ENCODE data around the gene CCDC15.

CCDC15 gene

DNA sequence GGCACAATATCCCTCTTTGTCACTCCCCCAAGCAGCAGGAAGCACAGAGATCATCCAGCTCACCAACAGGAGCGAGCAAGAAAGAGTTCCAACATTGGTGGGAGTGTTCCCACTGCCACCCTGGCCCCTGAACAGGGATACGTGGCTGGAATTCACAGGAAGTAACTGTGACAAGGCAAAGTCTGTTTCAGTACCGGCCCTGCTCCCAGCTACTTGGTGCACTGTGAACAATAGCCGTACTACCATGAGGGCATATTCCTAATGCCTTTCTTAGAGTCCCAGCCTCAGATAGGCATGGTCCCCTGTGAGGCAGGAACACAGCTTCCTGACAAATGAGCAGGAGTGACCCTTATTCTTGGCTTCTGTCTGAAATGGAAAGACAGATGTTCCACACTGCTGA lies 107.3 kb downstream of the CCDC15 start:
- no peak for DNase-seq (ENCODE audit: low read depth, low spot score)
- no peak overlapping the region for H3K27ac ChIP-seq

GRCh38 chr11:125062218-125062930 lies 108.4 kb downstream of the CCDC15 start:
- H3K27ac ChIP-seq, result peak overlapping the region; percentile 65
- DNase-seq (ENCODE audit: low read depth, low spot score), result no peak

GRCh38 chr11:125062931-125063428 lies 109.0 kb downstream of the CCDC15 start, which contains the start of gene SLC37A2:
TSS of gene SLC37A2 (plus strand) at chr11:125063305. CDS start at chr11:125063368, 63 bp downstream.
- peak within 1 kb of the TSS; percentile 65 for H3K27ac ChIP-seq
- no peak for DNase-seq (ENCODE audit: low read depth, low spot score)

DNA sequence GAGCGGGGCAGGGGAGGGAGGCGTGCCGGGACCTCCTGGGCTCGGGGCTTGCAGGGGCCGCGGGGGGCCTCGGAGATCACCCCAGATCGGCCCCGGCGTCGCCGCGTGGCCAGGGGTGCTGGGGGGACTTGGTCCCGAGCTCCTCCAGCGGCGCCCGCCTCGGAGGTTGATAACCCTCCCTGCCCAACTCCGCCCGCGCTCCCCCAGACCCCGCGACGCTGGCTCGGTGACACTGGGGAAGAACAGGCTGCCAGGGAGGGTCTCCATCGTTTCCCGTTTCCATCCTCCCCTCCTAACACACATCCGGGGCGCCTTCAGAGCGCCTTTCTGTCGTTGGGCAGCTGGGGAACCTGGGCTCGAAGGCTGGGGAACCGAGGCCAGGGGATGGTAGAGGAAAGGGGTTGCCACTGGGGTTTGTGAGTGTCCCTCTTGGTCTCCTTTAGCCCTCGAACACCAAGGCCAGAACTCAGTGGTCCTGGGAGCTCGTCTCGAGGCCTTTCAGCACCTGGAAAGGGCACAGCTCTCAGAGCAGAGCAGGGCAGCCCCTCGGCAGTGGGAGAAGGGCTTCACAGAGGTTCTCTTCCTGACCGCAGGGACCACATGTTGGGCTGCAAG lies 109.5 kb downstream of the CCDC15 start:
- no peak for DNase-seq (ENCODE audit: low read depth, low spot score)
- peak overlapping the region; percentile 65 for H3K27ac ChIP-seq

DNA sequence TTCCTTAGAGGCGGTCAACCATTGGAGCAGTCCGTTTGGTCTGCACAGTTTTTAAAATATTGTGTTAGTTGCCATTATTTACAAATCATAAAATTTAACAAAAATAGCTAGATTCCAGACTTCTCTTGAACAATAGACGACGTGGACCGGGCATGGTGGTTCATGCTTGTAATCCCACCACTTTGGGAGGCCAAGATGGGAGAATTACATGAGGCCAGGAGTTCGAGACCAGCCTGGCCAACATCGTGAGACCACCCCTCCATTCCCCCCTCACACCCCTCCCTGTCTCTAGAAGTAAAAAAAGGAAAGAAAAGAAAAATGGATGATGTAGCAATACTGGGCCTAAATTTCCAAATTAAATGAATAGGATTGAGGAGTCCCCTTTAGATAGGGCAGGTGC lies 110.1 kb downstream of the CCDC15 start:
- H3K27ac ChIP-seq, result no peak overlapping the region
- DNase-seq (ENCODE audit: low read depth, low spot score), result no peak

DNA sequence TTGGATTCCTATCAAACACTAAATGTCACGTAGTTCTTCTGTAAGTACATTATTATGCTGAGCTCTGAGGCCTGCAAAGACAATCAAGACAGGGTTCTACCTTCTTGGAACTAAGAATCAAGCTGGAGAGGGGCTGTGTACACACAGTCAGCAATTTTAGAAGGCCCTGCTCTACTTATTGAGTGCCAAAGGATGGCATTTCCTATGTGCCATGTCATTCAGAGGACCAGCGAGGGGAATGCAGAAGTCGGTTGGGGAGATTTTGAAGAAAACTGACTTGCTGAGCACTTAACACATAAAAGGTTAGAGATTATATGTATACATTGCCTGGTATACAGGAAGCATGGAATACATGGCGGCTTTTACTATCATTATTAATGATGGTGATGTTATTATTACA lies 114.4 kb downstream of the CCDC15 start:
- no peak overlapping the region for H3K27ac ChIP-seq
- DNase-seq (ENCODE audit: low read depth, low spot score), result no peak

DNA sequence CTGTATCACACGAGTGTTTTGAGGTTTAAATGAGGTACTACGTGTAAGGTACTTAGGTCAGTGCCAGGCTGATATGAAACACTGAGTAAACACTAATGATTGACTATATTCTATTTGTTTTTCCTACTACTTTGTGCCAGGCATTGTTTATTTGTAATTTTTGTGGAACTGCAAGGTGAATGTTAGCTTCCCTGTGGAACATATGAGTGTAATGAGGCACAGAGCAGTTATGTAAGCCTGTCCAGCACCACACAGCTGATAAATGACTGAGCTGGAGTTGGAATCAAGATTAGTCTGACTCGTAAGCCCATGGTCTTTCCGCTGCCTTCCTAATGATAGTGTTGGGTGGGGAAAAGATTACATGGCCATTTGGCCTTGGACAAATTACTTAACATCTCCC lies 115.0 kb downstream of the CCDC15 start:
- peak overlapping the region; percentile 78 for H3K27ac ChIP-seq
- DNase-seq (ENCODE audit: low read depth, low spot score), result no peak

DNA sequence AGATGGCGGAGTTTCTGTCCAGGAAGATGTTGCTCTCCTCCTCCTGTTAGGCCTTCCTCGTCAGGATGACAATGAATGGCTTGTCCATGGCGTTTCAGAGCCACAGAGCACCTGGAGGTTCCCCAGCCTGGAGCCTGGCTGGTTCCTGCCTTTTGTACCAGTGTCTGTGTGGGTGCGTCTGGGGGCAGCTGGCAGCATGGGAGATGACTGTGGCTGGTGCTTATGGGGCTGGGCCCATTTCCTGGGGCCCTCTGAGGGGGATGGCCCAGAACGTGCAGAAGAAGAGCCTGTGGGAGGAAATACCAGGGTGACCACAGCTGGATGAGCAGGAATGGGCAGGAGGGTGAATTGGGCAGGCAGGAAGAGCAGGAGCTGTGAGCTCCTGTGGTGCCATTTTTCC lies 115.8 kb downstream of the CCDC15 start:
- H3K27ac ChIP-seq, result peak overlapping the region; percentile 78
- DNase-seq (ENCODE audit: low read depth, low spot score), result no peak

DNA sequence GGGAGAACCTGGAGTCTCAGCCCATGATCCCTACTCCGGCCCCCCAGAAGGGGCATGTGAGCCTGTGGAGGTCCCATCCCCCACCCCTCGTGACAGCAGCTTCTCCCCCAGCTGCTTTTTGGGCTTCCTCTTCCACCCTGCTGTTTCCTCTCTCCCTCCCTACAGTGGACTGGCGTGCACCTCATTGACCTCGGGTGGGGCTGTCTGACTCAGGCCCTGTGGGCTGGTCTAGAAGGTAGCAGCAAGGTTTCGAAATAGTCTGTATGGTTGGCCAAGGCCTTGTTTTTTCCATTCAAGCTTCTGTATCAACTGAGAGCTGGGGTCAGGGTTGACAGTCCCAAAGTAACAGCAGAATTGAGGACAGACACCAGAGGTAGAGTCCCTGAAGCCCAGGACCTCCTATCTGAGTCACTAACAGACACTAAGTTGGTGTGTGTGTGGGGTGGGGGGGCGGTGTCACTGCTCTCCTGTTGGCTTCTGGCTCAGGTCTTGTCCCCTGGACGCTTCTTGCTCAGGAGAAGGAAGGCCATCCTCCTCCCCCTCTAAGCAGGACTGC lies 116.8 kb downstream of the CCDC15 start:
- H3K27ac ChIP-seq, result peak overlapping the region; percentile 78
- DNase-seq (ENCODE audit: low read depth, low spot score), result peak; percentile 34

- no peak for DNase-seq (ENCODE audit: low read depth, low spot score)
- peak overlapping the region; percentile 78 for H3K27ac ChIP-seq
These were observed 117.4 kb downstream of the CCDC15 start for GRCh38 chr11:125071435-125071834.

DNA sequence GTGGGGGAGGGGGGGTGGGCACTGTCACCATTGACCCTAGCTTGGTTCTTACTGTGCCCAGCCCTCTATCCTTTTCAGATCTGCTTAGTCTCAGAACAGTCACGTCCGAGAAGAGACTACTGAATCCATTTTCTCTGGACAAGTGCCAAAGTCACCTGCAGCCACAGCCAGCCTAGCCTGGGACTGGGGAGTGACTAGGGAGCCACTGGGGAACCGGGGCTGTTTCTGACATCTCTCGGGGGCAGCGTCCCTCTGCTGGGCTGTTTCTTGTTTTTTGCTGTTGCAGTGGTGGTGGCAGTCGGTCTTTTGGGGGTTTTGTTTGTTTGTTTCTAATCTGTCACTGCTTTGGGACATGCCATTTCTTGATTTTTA lies 117.8 kb downstream of the CCDC15 start:
- DNase-seq (ENCODE audit: low read depth, low spot score), result no peak
- no peak overlapping the region for H3K27ac ChIP-seq

DNA sequence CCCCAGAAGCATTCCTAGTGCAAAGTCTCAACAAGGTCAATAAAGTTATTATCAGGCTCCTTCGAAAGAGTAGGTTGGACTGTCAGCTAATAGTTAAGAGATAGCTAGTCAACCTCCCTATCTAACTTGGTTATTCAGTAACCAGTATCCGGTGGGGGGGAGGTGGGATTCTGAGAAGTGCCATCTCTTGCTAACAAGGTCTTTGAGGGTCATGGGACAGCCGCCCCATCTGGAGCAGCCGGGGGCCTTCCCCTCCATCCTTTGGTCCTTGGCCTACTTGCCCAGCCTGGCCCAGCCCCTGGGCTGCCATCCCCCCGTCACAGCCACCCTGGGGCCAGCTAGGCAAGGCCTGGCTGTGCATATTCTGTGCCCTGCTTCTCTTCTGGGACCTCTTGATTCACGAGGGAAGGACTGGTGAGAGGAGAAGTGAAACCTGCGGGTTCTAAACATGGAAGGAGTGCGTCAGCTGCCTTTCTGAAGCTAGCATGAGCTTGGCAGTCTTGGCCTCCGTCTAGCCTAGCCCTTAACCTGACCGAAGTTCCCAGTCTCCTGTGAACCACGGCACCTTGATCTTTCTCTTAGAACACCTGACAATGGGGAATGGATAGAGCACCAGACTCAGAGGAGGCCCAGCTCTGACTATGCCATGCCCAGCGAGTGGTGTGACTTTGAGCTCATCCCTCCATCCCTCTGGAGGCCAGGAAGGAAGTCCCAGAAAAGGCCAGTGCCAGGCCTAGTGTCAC lies 118.4 kb downstream of the CCDC15 start:
- no peak overlapping the region for H3K27ac ChIP-seq
- no peak for DNase-seq (ENCODE audit: low read depth, low spot score)

GRCh38 chr11:125072961-125073590 lies 119.1 kb downstream of the CCDC15 start:
- no peak for DNase-seq (ENCODE audit: low read depth, low spot score)
- no peak overlapping the region for H3K27ac ChIP-seq

DNA sequence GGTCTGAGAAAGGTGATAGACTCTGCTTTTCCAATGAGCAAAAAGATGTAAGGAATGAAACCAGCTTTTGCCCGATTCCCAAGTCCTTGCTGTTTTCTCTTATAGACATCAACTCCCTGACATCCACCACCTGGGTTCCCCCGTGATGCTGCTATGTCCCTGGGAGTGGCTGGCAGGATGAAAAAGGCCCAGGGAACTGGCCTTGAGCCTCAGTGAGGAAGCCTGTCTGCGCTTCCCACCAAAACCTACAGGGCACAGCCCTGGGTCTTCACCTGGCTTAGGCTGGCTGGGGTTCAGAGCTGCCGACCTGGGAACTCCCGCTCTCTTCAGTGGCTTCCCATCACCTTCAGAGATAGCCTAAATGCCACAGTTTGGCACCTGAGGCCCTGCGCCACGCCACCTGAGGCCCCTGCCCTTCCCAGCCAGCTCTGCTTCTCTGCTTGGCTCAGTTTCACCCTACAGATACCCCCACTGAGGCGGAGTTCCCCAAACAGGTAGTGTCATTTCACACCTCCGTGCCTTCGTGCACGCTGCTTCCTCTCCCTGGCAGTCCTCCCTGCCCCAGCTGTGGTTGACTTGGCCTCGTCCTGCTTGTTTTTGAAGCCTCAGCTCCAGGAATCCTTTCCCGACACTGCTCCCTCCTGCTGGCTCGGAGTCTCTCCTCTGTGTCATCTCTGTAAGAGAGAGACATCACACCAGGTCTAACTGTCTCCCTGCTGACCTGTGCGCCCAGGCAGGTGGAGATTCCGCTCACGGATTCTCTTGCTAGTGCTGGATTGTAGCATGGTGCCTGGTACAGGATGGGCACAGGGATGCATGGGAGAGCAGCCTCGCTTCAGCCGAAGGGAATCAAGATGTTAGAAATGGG lies 119.8 kb downstream of the CCDC15 start:
- DNase-seq (ENCODE audit: low read depth, low spot score), result no peak
- no peak overlapping the region for H3K27ac ChIP-seq

- no peak overlapping the region for H3K27ac ChIP-seq
- no peak for DNase-seq (ENCODE audit: low read depth, low spot score)
These were observed 120.7 kb downstream of the CCDC15 start for GRCh38 chr11:125074511-125075241.

DNA sequence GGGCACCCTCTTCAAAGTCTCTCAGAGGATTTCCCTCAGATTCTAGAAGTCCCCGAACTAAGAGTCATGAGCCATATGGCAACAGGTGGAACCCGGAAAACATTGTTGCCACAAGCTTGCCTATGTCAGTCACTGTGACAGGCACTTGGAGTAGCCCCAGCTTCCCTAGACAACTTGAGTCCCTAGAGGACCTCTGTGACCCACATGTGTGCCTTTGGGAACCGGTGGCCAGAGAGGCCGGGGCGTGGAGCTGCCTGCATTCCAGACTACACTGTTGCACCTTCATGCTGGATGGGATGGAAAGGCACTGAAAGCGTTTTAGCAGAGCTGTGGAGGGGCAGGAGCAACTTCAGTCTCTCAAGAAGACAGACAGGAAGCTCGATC lies 121.2 kb downstream of the CCDC15 start:
- DNase-seq (ENCODE audit: low read depth, low spot score), result no peak

DNA sequence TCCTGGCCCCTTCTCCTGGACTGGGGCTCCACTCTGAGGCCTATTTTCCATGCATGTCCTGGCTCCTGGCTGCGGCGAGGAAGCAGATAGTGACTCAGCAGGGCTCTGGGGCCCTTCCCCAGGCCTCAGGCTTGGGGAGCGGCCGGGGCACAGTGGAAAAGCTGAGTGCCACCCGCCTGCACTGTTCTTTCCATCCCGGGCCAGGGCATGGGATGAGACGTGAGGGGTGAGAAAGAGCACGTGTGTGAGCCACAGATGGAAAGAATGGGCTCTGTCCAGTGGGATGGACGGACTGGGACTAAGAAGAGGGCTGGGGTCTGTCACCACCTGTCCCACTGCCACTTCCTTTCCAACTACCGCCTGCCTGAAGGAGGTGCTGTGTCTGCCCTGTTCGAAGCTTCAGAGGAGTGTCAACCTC lies 121.9 kb downstream of the CCDC15 start:
- DNase-seq (ENCODE audit: low read depth, low spot score), result no peak
- H3K27ac ChIP-seq, result peak overlapping the region; percentile 1

More for the DNA sequence above, 121.2 kb downstream of the CCDC15 start:
- peak overlapping the region; percentile 1 for H3K27ac ChIP-seq

DNA sequence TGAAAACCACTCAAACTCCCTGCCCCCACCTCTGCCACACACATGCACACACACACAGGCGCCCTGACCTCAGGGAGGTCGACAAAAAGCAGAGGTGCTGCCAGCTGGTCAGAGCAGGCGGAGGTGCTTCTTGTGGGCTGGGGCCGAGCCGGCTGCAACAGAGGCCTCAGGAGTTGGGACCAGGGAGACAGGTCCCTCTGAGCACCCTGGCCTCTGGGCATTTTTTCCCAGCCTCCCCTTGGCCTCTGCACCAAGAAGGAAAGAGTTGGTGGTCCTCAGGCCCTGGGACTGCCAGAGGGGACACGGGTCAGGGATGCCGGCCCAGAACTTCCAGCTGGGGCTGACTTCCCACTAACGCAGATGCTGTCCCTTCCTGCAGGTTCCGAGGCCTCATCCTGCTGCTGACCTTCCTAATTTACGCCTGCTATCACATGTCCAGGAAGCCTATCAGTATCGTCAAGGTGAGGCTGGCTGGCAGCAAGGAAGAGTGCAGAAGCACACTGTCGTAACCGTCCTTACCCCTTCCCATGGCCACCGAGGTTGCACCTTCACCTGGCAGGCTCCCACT lies 122.5 kb downstream of the CCDC15 start:
- no peak overlapping the region for H3K27ac ChIP-seq
- no peak for DNase-seq (ENCODE audit: low read depth, low spot score)
